NCI-H82 (cell line): Measurements from ENCODE around the gene PSMD11.
A peak's percentile ranks its signal among the peaks of the same experiment; 100 is the strongest.
"Not testable (repeated sequence)": the region's sequence is repeated elsewhere in the genome, so short reads cannot be mapped to it uniquely, and the experiment has no call there.

Experiments
- DNase-seq: peaks from one replicate; lab custom pipeline; 2025; lab: John Stamatoyannopoulos, UW

PSMD11 gene

DNA sequence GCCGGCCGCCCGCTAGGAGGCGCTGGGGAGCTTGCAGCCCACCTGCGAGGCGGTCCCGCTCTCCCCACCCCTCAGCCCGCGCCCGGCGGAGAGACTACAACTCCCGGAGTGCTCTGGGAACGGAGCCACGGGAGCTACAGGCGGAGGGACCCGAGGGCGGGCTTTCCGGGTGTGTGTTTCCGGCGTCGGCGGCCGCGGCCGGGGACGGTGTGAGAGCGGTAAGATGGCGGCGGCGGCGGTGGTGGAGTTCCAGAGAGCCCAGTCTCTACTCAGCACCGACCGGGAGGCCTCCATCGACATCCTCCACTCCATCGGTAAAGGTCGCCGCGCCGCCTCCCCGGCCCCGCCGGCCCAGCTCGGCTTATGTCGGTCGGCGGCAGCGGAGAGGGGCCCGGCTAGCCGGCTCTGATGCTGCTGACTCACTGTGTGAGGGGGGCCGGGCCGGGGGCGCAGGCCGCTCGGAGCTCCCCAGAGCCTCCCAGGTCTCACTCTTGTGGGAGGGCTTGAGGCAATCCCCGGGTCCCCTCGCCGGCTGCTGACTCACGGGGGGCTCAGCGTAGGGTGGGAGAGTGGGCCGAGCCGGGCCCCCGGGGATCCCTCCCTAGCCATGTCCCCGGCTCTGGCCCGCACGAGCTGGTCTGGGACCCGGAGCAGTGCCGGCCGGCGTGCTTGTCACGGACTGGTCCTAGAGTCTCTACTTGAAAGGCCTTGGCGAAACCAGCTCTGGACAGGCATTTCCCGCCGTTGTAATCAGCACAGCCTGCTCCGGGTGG lies at the start of gene PSMD11:
Gene PSMD11, plus strand, starts transcription at position 210 of the 773 bp plus-strand sequence. Its CDS starts 14 bp downstream, at position 224.
- peak; percentile 99 for DNase-seq

DNA sequence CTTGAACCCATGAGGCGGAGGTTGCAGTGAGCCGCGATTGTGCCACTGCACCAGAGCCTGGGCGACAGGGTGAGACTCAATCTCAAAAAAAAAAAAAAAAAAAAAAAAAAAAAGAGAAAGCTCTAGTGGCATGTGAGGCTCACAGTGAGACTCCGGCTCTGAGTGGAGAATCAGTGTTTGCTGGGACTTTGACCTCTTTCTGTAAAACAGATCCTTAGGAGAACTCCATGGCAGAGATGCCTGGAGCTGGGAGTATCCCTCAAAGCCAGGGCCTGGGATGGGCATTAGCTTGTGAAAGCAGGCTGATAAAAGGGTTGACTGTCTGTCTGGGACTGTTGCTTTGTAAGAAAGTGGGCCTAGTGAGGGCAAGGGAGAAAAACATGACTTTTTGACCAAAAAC lies 48.0 kb upstream of the PSMD11 start:
- DNase-seq, result no peak

GRCh38 chr17:32398946-32399345 lies 45.4 kb upstream of the PSMD11 start:
- no peak for DNase-seq

DNA sequence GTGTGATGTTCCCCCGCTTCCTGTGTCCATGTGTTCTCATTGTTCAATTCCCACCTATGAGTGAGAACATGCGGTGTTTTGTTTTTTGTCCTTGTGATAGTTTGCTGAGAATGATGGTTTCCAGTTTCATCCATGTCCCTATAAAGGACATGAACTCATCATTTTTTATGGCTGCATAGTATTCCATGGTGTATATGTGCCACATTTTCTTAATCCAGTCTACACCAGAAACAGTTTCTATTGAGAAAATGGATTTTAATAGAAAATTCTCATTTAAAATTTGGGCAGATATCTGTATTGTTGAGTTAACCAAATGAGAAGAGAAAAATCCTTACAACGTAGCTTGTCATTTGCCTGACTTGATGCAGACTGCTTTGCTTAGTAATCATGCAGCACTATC lies 34.2 kb upstream of the PSMD11 start:
- not testable (repeated sequence) for DNase-seq

GRCh38 chr17:32426894-32427293 lies 17.4 kb upstream of the PSMD11 start:
- no peak for DNase-seq

DNA sequence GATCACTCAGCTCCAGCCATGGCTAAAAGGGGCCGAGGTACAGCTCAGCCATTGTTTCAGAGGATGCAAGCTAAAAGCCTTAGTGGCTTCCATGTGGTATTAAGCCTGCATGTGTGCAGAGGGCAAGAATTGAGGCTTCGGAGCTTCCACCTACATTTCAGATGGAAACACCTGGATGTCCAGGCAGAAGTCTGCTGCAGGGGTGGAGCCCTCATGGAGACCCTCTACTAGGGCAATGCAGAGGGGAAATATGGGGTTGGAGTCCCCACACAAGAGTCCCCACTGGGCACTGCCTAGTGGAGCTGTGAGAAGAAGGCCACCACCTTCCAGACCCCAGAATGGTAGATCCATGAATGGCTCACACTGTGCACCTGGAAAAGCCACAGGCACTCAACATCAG lies 14.7 kb upstream of the PSMD11 start:
- DNase-seq, result no peak

- DNase-seq, result no peak
Observed at GRCh38 chr17:32440722-32441121, 3.6 kb upstream of the PSMD11 start.

GRCh38 chr17:32441886-32442285 lies 2.4 kb upstream of the PSMD11 start:
- DNase-seq, result no peak

GRCh38 chr17:32443827-32444300 lies 446 bp upstream of the PSMD11 start:
- no peak for DNase-seq

DNA sequence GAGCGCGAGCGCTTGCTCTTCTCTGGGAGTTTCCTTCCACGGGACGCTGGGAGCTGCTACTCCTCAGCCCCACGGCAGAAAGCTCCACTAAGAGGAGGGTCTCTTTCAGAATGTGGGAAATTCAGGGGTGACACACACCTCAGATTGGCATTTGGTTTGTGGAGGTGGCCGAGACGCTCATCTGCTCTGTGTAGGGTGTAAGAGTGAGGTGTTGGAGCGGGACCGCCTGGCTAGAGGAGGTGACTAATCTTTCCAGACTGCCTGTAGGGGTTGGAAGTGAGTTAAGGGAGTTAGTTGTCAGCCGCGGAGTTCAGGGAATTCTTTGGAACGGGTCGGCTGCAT lies 735 bp downstream of the PSMD11 start:
- peak; percentile 61 for DNase-seq

DNA sequence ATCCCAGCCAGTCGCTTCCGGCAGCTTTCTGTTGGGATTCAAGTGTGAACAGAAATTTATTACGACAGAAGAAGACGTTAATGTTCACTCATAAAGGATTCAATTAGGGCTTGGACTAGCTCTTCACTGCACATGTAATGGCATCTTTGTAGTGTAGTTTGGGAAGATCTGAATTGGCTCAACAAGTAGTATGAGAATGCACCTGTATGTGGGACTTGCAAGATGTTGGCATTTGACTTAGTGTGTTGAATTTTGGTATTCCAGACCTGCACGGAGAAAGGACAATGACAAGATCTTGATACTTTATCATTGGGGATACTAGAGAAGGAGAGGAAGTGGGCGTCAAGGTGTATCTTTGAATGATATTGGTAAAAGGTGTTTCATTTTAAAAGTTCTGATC lies 1.2 kb downstream of the PSMD11 start:
- no peak for DNase-seq

- DNase-seq, result no peak
Observed at GRCh38 chr17:32445971-32446370, 1.7 kb downstream of the PSMD11 start.

GRCh38 chr17:32446949-32447348 lies 2.6 kb downstream of the PSMD11 start:
- DNase-seq, result no peak

- DNase-seq, result no peak
Observed at GRCh38 chr17:32449963-32450362, 5.7 kb downstream of the PSMD11 start.

DNA sequence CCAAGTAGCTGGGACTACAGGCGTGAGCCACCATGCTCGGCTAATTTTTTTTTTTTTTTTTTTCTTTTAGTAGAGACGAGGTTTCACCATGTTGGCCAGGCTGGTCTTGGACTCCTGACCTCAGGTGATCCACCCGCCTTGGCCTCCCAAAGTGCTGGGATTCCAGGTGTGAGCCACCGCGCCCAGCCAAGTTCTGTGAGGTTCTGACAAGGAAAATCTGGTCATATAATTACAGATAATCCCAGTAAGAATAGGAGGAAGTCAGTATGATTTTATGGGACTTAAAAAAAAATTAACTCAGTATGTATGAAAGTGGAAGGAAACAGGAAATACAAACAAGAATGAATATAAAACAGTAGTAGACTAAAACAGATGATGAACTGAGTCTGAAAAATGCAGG lies 6.1 kb downstream of the PSMD11 start:
- not testable (repeated sequence) for DNase-seq

DNA sequence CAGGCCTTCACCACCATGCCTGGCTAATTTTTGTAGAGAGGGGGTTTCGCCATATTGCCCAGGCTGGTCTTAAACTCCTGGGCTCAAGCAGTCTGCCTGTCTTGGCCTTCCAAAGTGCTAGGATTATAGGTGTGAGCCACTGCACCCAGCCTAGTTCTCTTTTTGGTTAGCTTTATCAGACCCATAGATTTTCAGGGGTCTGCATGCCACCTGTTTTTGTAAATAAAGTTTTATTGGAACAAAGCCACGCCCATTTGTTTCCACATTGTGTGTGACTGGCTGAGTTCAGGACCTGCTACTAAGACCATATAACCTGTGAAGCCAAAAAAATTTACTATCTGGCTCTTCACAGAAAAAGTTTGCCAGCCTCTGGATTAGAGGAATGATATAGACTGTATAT lies 7.6 kb downstream of the PSMD11 start:
- DNase-seq, result no peak

DNA sequence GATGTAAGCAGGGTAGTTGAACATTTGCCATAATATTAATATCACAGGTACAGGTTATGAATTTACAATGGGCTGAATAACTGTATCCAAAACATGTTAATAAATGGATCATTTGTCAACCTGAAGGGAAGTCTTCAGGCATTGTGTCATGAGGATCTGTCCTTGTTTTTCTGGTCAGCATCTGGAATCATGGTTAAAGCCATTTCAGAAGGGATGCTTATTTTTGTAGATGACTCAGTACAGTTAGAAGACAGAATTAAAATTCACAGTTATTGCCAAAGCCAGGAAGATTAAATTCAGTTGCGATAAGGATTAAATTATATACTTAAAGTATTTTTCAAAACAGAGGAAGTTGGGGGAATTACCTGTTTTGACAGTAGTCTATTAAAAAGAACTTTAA lies 8.0 kb downstream of the PSMD11 start:
- no peak for DNase-seq

- no peak for DNase-seq
Observed at GRCh38 chr17:32453370-32453769, 9.1 kb downstream of the PSMD11 start.

DNA sequence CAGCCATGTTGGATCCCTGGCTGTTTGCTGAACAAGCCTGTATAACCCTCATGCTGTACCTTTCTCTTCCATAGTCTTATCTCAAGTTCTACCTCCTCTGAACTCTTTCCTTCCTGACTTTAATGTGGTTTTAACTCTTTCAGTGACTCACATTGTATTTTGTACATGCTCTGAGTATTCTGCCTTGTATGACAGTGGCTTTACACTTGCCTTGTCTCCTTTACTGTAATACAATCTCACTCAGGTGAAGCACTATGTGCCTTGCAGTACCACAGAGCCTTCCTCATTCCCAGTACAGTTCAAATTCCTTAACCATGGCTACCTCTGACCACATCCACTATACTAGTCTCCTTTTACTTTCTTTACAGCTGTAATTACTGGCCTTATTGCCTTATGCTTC lies 14.1 kb downstream of the PSMD11 start:
- DNase-seq, result no peak

- DNase-seq, result no peak
Observed at GRCh38 chr17:32460054-32460453, 15.7 kb downstream of the PSMD11 start.

- no peak for DNase-seq
Observed at GRCh38 chr17:32461498-32461852, 17.2 kb downstream of the PSMD11 start.

DNA sequence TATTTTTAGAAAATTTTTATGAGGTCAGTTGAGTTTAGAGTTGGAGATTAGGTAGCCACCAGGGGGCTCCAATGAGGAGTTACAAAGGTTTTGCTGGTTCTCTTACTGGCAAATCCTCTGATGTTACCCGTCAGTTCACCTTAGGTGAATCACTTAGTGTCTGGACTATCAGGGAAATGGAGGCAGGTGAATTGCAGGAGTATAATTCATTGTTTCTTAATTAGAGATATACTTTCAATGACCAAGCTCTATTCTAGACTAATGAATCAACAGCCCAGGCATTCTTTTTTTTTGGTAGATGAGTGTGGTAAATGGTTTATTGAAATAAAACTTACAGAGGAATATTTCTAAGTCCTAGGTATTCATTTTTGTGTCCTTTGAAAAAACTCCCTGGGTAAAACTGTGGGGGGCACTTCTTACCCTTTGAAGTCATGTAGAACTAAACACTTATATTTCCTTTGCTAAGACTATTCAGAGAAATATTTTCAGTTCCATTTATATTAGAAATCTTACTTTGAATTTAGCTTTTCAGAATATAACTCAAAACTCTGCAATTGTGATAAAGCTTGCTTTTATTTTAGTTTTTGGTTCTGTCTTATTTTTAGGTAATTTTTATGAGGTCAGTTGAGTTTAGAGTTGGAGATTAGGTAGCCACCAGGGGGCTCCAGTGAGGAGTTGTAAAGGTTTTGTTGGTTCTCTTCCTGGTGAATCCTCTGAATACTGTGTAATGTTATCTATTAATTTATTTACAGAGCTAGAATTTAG lies 17.7 kb downstream of the PSMD11 start:
- DNase-seq, result peak; percentile 81

DNA sequence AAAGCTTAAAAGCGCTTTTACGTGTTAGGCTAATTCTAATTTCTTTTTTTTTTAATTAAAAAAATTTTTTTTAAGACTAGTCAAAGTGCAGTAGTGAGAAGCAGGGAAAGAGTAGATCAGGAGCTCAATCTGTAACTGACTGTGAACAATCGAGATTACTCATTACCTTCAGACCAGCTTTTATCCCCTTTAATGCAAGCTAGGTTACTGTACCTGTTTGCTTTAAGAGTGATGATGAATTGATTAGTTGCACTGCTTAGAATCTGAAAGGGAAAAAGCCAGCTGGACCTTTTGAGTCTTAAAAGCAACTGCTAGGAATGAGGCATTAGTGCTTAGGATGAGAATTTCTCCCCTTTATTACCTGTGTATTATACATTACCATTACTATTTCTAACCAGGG lies 19.0 kb downstream of the PSMD11 start:
- no peak for DNase-seq

GRCh38 chr17:32464374-32464773 lies 20.1 kb downstream of the PSMD11 start:
- no peak for DNase-seq
